Tibial nerve (tissue), 3 donors: ENCODE data around the gene TTC33.

Experiments
- POLR2A ChIP-seq, 2 donors: fragments of 450-650 bp; IDR thresholded peaks; one replicate each; pipeline ENCODE4 v1.6.1; 2017; ENCODE audit warnings: antibody characterized with exemption in 2 of 2, mild to moderate bottlenecking in 2 of 2, moderate library complexity in 2 of 2
- TF ChIP-seq, protein P1 (sequence below), 5 experiments: fragments of 200-600 bp in 3 of 5; fragments of 450-650 bp in 2 of 5; sonication (generic) in 3 of 5; IDR thresholded peaks; one replicate each; pipeline ENCODE4 v1.5.1; 2016 to 2019; ENCODE audit warnings: antibody characterized with exemption in 5 of 5, mild to moderate bottlenecking in 3 of 5, moderate library complexity in 2 of 5

DNA sequence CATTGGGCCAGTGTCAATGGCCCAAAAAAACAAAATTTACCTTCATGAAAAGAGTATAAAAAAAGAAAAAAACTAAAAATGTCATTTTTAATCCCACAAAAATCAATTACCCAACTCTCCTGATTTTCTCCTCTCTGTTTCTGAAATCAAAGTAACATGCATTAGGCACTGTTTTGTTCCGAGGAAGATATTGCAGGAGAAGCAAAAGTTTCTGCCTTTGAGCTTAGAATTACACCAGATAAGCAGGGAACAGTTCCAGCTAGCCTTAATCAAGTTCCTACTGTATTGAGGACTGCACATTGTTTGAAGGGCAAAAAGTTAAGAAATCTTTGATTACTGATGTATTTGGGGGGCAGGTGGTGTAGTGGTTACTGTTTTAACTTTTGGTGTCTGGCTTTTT, 43.5 kb upstream of the TTC33 start:
- TF ChIP-seq, protein P1, sequence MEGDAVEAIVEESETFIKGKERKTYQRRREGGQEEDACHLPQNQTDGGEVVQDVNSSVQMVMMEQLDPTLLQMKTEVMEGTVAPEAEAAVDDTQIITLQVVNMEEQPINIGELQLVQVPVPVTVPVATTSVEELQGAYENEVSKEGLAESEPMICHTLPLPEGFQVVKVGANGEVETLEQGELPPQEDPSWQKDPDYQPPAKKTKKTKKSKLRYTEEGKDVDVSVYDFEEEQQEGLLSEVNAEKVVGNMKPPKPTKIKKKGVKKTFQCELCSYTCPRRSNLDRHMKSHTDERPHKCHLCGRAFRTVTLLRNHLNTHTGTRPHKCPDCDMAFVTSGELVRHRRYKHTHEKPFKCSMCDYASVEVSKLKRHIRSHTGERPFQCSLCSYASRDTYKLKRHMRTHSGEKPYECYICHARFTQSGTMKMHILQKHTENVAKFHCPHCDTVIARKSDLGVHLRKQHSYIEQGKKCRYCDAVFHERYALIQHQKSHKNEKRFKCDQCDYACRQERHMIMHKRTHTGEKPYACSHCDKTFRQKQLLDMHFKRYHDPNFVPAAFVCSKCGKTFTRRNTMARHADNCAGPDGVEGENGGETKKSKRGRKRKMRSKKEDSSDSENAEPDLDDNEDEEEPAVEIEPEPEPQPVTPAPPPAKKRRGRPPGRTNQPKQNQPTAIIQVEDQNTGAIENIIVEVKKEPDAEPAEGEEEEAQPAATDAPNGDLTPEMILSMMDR (IDR thresholded peaks at IDR 0.05): no peak
- TF ChIP-seq POLR2A (IDR thresholded peaks at IDR 0.05): no peak
